HG03135 (cell line): ENCODE measurements around the gene EIF5A.

ENCODE experiments used
- ATAC-seq: cut with Tn5 transposase; IDR thresholded peaks from one replicate; pipeline ENCODE4 v1.9.1; 2021; ENCODE audit warnings: mild to moderate bottlenecking, moderate library complexity; ENCODE audit not compliant: unreplicated experiment

The EIF5A gene

GRCh38 chr17:7306911-7307685 lies at the start of gene EIF5A:
TSS of gene EIF5A (plus strand) at chr17:7307628. CDS start at chr17:7309636, 2,008 bp downstream.
- peak; percentile 70 for ATAC-seq

DNA sequence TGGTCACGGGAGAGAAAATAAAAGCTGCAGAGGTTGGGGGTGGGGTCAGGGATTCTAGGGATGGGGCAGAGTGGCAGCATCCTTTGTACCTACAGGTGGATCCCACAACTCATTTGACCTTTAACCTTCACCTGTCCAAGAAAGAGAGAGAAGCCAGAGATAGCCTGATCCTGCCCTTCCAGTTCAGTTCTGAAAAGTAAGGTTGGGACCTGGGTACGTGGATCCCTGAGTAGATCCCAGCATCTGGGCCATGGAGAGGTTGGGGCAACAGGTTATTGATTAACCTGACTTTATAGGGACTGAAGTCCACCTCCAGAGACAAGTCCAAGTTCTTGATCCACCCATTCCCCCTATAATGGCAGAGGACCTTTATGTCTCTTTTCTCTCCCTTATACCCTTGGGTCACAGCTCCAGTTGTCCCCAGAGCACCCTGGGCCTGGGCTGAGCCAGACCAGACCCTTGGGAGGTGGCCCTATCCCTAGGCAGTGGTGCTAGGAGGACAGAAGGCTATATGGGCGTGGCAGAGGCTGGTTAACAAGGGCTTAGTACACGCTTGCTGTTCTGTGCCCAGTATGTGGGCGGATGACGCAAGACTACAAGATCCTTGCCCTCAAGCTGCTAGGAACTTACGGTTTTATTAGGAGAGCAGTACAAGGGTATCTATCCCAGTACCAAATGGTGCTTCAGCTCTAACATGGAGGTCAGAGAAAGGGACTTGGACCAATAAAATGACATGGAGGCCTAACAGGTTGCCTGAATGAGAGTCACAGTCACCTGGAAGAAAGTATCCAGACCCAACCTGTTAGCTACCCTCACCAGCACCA lies 48.5 kb upstream of the EIF5A start:
- ATAC-seq: no peak

DNA sequence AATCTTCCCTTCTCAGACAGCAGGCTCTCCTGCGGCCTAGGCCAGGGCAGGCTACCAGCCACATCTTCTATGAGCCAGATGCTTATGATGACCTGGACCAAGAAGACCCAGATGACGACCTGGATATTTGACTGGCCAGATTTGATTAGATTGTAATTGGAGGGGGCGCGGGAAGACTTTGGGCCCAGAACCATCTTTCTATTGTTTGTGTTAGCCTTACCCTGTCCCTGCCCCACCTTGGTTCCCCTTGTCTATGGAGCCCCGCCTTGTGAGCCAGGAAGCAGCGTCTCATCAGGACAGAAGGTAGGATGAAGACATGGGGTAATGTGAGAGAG lies 47.9 kb upstream of the EIF5A start:
- ATAC-seq: no peak

- no peak for ATAC-seq
Observed at GRCh38 chr17:7260151-7260550, 47.3 kb upstream of the EIF5A start.

- no peak for ATAC-seq
Observed at GRCh38 chr17:7260651-7261378, 46.6 kb upstream of the EIF5A start.

DNA sequence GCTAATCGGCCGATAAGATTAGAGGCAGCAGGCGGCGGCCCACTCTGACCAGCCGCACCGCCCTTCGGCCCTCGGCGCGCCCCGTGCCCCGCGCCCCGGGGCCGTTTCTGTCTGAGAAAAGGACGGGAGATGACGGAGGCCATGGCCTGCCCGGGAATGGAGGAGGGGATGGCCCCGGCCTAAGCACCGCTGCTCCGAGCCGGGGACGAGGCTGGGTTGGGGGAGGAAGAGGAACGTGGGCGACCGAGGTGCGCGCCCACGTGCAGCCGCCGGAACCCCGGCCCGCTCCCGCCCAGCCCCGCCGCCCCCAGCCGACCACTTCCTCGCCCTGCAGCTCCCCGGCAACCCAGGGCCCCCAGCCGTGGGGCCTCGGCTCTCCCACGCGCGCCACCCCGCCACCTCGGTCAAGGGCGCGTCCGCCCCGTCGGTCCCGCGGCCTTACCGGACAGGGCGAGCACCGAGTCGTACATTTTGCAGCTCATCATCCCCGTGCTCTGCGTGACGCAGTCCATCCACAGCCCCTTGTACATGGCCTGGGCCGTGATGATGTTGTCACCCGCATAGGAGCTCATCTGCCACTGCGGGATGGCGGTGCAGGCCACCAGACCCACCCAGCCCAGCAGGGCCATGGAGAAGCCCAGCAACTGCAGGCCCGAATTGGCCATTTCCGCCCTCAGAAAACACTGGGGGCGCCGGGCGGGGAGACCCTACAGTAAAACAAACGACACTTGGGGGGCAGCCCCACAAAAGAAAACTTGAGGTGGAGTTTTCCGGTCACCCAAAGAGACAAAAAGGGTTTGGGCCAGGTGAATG lies 45.8 kb upstream of the EIF5A start:
- no peak for ATAC-seq

GRCh38 chr17:7262192-7262934 lies 45.1 kb upstream of the EIF5A start, which contains the start of gene CLDN7:
TSS of gene CLDN7 (minus strand) at chr17:7262478. CDS start at chr17:7262043, 435 bp downstream.
- ATAC-seq: no peak

DNA sequence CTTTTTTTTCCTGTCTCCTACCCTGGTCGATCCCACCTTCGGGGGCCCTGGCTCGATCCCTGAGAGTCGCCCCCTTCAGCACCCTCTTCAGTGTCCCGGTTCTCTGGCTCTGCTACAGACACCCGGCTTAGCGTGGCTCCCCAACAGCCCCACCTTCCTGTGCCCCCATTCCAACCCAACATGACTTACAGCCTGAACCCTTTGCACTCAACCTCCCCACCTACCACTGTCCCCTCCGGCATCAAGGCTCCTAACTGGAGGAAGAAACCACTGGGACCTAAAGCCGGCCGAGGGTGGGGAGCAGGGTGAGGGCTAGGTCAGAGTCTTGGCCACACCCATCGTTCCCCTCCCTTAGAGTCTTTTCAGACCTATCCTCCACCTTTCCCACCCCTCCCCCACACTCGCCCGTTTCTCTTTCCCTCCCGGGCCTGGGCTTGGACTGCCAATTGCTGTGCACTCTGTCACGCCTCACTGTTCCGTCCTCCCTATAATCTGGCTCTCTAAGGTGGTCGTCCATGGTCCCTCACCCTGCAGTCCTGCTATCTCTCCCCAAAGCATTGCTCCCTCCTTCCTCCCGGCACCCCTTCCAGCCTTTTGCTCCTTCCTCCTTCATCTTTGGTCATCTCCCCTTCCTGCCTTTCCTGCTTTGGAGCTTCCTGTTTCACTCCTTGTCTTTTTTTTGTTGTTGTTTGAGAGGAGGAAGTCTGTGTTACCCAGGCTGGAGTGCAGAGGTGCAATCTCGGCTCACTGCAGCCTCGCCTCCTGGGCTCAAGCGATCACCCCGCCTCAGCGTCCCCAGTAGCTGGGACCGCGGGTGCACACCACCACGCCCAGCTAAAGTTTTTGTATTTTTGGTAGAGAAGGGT lies 44.3 kb upstream of the EIF5A start:
- ATAC-seq: no peak

GRCh38 chr17:7263801-7264078 lies 43.7 kb upstream of the EIF5A start:
- no peak for ATAC-seq

- ATAC-seq: no peak
Observed at GRCh38 chr17:7266784-7267183, 40.6 kb upstream of the EIF5A start.

- no peak for ATAC-seq
Observed at GRCh38 chr17:7279448-7279847, 28.0 kb upstream of the EIF5A start.

GRCh38 chr17:7280519-7281073 lies 26.8 kb upstream of the EIF5A start:
- ATAC-seq: peak; percentile 75

DNA sequence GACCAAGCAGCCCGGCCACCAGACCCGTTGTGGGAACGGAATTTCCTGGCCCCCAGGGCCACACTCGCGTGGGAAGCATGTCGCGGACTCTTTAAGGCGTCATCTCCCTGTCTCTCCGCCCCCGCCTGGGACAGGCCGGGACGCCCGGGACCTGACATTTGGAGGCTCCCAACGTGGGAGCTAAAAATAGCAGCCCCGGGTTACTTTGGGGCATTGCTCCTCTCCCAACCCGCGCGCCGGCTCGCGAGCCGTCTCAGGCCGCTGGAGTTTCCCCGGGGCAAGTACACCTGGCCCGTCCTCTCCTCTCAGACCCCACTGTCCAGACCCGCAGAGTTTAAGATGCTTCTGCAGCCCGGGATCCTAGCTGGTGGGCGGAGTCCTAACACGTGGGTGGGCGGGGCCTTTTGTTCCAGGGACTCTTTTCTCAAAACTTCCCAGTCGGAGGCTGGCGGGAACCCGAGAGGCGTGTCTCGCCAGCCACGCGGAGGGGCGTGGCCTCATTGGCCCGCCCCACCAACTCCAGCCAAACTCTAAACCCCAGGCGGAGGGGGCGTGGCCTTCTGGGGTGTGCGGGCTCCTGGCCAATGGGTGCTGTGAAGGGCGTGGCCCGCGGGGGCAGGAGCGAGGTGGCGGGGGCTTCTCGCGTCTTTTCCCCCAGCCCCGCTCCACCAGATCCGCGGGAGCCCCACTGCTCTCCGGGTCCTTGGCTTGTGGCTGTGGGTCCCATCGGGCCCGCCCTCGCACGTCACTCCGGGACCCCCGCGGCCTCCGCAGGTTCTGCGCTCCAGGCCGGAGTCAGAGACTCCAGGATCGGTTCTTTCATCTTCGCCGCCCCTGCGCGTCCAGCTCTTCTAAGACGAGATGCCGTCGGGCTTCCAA lies 26.1 kb upstream of the EIF5A start, which contains the start of gene SLC2A4:
SLC2A4 (plus strand) TSS at position 645 of the 879 bp plus-strand sequence; CDS start at position 862, 217 bp downstream.
- ATAC-seq: peak; percentile 53

GRCh38 chr17:7281953-7282751 lies 25.3 kb upstream of the EIF5A start:
- ATAC-seq: no peak

DNA sequence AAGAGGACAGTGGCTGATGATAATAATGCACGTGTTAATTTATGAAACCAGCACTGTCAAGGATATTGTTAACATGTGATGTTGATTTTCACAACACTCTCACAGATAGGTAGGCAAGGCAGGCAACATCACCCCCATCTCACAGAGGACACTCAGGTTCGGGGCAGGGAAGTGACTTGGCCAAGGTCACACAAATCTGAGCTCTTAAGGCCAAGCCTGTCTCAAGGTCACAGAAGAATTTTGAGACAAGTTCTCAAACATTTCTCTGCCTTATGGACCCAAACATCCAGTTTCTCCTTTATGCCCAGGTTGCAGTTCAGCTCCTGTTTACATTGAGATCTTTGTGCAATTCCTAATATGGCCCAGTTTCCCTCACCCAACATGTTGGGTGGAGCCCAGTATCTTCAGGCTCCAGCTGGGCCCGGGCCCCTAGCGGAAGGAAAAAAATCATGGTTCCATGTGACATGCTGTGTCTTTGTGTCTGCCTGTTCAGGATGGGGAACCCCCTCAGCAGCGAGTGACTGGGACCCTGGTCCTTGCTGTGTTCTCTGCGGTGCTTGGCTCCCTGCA lies 24.6 kb upstream of the EIF5A start:
- no peak for ATAC-seq

DNA sequence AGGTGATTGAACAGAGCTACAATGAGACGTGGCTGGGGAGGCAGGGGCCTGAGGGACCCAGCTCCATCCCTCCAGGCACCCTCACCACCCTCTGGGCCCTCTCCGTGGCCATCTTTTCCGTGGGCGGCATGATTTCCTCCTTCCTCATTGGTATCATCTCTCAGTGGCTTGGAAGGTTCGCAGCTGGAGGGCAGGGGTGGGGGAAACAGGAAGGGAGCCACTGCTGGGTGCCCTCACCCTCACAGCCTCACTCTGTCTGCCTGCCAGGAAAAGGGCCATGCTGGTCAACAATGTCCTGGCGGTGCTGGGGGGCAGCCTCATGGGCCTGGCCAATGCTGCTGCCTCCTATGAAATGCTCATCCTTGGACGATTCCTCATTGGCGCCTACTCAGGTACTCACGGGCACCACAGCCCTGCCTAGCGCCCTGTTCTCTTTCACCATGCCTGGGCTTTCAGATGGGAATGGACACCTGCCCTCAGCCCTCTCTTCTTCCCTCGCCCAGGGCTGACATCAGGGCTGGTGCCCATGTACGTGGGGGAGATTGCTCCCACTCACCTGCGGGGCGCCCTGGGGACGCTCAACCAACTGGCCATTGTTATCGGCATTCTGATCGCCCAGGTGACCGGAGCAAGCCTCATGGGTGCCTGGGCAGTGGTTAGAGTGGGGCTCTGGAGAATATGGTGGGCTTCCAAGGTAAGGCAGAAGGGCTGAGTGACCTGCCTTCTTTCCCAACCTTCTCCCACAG lies 23.8 kb upstream of the EIF5A start:
- ATAC-seq: no peak
